HG03135 (cell line): ENCODE results near the gene DPH7.
"Not testable (repeated sequence)": the region's sequence is repeated elsewhere in the genome, so short reads cannot be mapped to it uniquely, and the experiment has no call there.

ENCODE experiments used
- ATAC-seq: cut with Tn5 transposase; IDR thresholded peaks from one replicate; pipeline ENCODE4 v1.9.1; 2021; ENCODE audit warnings: mild to moderate bottlenecking, moderate library complexity; ENCODE audit not compliant: unreplicated experiment

The DPH7 gene

DNA sequence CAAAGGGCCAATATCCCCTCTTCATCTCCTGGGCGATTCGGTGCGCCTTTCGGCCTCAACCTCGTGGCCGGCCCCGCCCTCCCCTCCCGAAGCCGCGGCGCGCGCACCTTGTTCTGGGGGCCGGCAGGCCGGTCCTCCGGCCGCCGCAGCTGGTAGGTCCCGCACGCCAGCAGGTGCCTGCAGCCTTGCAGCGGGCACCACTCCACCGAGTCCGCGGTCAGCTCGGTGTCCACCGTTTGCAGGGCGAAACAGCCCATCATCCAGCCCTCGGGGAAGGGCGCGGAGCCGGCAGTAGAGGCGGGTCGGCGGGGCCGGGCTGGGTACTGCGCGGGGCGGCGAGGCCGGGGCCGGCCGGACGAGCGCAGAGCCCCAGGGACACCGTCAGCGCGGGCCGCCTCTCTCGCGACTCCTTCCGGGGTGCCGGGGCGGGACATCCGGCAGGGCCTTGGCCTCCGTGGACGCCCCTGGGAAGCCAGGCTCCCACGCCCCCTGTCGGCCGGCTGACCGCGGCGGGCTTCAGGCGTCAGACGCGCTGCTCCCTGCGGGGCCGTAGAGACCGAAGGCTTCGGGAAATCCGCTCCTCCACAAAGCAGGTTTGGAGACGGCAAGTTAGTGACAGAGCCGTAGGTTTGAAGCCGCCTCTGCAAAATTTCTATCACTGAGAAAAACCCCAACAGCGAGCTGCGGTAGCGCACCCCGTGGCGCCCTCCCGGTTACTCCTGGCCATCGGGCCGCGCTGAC, at the start of gene DPH7:
Gene DPH7 (minus strand): TSS at position 408 of the 741 bp plus-strand sequence. CDS start 148 bp downstream, at position 260.
- peak; percentile 85 for ATAC-seq

DNA sequence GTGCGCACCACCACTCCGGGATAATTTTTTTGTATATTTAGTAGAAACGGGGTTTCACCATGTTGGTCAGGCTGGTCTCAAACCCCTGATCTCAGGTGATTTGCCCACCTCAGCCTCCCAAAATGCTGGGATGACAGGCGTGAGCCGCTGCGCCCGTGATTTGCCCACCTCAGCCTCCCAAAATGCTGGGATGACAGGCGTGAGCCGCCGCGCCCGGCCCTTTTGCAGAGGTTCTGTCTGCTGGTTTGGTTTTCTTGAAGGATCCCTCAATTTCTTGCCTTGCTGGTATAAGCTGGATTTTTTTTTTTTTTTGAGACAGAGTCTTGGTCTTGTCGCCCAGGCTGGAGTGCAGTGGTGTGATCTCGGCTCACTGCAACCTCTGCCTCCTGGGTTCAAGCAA, 48.7 kb upstream of the DPH7 start:
- ATAC-seq: not testable (repeated sequence)

DNA sequence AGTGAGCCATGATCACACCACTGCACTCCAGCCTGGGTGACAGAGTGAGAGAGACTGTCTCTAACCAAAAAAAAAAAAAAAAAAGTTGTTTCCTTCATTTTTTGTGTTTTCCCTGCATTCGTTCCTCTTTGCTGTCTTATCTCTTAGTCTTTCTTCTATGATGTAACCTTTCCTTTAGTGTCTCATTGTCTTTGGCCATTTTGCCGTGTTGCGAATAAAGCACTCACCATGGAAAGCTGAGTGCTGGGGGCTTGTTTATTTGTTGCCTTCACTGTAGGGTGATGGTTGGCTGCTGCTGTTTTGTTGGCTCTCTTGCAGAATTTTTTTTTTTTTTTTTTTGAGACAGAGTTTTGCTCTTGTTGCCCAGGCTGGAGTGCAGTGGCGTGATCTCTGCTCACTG, 47.7 kb upstream of the DPH7 start:
- no peak for ATAC-seq

DNA sequence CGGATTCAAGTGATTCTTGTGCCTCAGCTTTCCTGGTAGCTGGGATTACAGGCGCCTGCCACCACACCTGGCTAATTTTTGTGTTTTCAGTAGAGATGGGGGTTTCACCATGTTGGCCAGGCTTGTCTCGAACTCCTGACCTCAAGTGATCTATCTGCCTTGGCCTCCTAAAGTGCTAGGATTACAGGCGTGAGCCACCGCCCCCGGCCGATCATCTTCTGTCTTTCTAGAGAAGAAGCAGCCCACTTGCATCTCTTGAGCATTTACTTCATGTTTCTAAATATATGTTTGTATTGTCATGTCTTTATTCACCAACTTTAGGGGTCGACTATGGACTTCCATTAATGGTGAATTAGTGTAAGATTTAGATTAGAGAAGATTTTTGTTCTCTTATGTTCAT, 43.5 kb upstream of the DPH7 start:
- not testable (repeated sequence) for ATAC-seq

DNA sequence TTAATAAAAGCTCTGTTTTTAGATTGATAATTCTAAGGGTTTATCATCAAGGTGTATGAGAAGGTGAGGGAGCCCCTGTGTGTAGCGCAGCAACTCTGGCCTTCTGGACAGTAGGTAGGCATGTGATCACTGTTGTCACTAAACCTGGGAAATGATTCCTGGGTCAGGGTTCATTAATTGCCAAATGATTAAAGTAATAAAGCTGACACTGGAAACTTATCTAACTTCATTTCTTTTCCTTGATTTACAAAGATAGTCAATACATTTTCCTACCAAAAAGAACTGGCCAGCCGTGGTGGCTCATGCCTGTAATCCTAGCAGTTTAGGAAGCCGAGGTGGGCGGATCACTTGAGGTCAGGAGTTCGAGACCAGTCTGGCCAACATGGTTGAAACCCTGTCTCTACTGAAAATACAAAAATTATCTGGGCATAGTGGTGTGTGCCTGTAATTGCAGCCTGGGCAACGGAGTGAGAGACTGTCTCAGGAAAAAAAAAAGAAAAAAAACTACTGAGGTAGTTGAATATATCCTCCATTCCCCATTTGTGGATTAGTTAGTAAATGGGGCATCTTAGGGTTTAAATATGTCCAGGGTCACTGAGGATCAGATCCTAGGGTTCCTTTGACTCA, 42.5 kb upstream of the DPH7 start:
- ATAC-seq: no peak

DNA sequence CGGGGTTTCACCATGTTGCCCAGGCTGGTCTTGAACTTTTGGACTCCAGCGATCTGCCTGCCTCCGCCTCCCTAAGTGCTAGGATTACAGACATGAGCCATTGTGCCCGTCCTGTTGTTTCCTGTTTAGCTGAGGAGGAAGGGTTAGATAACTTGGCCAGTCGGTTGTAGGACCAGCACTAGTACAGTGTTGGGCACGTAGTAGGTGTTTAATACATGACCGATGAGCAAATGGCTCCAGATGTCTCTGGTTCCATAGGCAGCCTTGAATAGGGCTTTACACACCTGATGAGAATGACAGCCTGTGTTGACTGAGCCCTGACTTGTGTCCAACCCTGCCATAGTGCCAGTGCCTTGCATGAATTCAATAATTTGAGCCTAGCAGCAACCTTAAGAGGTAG, 41.9 kb upstream of the DPH7 start:
- no peak for ATAC-seq

DNA sequence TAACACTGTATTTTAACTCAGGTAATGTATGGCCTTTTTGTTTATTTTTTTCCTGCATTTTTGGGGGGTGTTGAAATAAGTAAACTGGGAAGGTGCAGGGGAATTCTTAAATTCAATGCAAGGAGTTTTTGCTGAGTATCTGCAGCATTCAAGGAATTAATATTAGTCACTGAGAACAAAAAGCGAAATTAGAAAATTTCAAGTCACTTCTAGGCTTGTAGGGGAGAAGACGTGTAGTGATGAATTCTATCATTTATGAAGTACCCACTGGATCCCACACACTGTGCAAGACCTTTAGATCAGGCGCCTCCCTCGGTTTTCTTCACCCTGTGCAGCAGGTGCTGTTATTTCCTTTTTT, 41.3 kb upstream of the DPH7 start:
- no peak for ATAC-seq

DNA sequence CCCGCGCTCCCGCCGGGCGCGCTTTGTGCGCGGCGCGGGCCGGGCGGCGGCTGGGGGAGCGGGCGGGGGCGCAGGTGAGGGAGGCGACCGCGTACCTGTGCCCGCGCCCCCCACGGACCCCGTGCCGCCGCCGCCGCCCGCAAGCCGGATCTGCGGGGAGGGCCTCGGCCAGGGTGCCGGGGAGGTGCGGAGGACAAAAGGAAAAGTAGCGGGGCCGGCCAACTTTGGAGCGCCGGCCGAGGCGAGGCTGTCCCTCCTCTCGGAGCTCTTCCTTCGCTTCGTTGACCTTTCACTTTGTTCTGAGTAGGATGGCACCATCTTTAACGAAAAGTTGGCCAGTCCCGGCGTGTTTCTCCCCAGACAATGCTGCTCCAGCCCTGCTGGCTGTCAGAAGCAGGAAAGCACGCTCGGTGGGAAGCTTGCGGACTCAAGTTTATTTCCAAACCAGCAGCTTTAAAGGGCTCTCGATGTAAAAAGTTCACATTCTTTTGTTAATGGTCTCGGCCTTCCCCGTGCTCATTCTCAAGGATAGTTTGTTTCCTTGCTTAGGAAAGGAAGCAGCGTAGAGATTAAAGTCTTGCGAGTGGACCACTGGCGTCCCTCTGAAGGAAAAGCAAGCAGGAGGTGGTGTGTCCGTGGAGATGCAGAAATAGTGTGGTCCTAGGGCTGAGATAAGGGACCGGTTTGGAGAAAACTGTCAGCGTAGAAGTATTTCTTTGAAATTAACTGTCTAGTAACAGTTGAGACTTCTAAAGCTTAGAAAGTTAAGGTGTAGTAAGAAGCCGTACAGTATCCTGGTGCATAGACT, 40.7 kb upstream of the DPH7 start:
- ATAC-seq: peak; percentile 20

DNA sequence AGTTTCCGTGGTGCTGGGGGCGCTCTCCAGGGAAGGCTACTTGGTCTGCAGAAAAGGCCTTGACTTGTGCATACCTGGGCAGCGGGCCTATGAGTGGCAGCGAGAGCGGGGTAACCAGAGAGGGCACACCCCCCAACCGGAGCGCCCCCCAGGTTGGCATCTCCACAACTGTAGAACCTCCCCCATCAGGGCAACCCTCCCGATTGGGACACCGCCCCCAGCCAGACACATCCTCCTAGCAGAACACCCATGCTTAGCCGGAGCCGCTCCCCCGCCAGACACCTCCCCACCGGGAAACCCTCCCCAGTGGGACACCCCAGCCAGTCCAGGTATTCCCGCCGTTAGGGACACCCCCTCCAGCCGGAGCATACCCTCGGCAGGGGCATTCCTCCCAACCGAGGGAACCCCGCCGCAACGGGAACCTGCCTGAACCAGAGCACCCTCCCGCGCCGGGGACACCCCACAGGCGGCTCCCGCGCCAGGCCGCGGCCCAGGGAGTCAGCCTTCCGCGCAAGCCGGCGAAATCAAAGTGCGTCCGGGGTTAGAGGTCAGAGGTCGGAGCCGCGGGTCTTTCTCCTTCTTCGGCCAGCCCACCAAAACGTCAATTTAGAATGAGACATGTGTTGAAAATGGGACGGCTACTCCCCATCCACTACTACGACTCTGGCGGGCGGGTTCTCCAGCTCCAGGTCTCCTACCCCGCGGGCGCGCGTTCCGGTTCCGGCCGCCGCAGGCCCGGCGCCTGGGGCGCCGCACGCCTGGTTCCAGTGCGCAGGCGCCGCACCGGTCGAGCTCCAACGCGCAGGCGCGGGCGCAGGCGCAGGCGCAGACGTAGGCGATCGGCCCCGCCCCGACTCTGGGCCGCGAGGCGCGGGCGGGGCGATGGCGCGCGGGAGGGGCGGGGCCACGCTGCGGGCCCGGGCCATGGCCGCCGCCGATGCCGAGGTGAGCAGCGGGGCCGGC, 39.7 kb upstream of the DPH7 start, which contains the start of gene EHMT1:
Gene EHMT1 (plus strand): TSS at position 901 of the 963 bp plus-strand sequence. CDS start 24 bp downstream, at position 925.
- ATAC-seq: peak; percentile 66

DNA sequence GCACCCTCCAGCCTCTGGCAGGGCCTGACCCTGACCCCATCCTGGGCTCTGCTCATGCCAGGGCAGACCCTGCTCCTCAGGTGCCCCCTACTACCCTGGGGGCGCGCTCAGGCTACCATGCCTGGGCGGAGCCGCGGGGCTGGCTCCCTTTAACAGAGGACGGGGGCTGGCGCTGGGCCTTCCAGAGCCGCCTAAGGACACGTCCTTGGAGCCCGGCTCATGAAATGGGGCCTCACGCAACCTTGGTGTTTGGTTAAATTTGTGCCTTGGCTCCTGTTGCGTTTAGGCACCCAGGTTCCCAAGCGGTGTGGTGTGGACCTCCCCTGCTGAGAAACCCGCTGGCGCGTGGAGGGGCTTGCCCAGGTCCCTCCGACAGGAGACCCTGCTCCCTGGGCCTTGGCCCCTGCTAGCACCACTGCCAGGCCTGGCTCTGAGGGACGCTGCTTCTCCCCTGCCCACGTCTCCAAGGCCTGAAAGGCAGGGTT, 36.7 kb upstream of the DPH7 start:
- no peak for ATAC-seq

DNA sequence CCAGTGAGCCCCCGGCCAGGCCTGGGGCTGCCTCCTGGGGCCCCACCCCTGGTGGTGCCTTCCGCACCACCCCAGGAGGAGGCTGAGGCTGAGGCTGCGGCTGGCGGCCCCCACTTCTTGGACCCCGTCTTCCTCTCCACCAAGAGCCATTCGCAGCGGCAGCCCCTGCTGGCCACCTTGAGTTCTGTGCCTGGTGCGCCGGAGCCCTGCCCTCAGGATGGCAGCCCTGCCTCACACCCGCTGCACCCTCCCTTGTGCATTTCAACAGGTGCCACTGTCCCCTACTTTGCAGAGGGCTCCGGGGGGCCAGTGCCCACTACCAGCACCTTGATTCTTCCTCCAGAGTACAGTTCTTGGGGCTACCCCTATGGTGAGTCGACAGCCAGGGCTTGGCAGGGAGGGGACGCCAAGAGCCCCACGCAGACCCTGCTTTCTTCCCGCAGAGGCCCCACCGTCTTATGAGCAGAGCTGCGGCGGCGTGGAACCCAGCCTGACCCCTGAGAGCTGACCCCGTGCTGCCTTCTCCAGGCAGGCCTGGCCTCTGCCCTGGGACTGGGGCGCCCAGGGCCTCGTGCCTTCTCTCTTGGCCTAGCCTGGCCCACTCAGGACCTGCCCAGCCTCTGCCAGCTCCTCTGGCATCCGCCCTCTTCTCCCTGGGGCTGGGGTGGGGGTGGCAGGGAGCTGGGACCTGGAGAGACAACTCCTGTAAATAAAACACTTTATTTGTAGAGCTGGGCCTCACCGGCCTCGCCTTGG, 36.1 kb upstream of the DPH7 start:
- ATAC-seq: no peak

DNA sequence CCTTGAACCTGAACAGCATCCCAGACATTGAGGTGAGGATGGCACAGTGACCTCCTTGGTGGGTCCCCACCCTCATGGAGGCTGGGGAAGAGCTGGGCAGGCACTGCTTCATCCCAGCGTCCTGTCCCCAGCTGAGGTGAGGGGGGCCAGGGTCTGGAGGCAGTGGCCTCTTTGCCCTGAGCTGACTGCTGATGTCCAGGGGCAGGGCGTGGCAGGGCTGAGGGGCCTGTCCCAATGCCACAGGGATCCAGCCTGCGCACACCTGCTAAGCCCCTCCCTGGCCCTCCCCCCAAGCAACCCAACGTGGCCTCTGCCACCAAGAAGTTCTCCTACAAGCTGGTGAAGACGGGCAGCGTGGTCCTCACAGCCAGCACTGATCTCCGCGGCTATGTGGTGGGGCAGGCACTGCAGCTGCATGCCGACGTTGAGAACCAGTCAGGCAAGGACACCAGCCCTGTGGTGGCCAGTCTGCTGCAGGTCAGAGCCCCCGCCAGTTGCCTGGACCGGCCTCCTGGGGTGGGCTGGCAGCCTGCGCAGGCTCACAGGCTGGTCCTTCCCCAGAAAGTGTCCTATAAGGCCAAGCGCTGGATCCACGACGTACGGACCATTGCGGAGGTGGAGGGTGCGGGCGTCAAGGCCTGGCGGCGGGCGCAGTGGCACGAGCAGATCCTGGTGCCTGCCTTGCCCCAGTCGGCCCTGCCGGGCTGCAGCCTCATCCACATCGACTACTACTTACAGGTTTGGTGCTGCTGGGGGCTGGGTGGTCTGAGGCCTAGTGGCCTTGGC, 35.2 kb upstream of the DPH7 start:
- ATAC-seq: no peak

DNA sequence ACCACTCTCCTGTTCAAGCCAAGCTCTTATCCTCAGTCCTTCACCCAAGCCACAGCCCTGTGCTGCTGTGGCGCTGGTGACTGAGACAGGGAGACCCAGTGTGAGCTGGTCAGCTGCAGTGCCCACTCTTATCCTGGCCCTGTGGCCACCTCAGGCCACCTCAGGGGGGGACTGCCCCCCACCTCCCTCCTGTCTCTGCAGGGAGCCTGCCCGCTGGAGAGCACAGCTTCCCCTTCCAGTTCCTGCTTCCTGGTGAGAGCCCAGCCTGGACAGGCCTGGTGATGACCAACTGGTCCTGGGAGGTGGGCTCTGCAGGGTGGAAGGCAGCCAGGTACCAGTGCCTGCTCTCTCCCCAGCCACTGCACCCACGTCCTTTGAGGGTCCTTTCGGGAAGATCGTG, 34.5 kb upstream of the DPH7 start:
- ATAC-seq: no peak

DNA sequence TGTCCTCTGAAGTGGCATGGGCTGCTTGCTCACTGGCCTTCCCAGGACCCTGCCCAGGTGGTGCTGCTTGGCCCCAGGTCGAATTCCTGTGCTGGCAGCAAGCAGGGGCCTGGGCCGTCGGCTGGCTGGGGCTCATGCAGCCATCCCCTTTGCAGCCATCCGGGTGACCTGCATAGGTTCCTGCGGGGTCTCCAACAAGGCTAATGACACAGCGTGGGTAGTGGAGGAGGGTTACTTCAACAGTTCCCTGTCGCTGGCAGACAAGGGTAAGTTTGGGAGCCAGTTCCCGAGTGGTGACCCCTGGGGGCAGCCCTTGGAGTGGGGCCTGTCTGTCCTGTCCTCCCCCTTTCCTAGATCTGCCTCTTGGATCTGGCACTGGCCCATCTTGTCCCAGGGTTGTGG, 34.0 kb upstream of the DPH7 start:
- ATAC-seq: no peak

DNA sequence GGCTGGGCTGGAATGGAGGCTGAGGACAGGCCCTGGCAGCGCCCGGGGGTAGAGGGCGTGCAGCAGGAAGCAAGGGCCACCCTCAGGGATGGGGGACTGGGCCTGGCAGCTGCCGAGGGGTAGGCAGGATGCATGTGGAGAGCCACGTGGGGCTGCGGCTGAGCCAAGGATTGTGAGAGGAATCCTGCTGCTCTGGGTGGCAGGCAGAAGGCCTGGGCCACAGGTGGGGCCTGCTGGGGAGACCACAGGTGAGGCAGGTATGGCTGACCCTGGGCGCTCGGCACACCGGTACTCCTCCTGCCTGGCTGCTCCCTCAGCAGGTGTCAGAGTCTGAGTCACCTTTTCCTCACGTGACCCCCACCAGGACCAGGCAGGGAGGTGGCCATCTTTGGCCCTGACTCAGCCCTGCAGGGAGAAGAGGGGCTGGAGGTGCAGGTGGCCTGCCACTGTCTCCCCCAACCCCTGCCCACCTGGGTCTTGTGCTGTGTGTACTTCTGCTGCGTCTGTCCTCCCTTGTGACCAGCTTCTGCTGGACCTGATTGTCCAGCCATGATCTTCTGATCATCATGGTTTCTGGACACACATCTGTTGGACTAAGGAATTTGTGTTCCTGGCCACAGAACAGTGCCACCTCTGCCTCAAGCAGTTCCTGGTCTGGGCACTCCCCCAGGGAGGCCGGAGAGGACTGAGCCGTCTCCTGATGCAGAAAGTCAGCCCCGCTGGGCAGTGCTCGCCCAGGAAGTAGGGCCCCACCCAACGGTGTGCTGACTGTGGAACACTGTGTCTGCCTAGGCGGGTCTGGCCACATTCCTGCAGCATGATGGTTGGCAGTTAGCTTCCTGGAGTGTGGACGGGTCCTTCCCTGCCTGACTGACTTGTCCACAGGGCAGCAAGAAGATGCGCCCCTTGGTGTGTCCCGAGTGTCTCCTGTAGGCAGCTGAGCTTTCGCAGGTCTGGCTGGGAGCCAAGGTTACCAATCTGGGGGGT, 33.2 kb upstream of the DPH7 start:
- ATAC-seq: no peak

DNA sequence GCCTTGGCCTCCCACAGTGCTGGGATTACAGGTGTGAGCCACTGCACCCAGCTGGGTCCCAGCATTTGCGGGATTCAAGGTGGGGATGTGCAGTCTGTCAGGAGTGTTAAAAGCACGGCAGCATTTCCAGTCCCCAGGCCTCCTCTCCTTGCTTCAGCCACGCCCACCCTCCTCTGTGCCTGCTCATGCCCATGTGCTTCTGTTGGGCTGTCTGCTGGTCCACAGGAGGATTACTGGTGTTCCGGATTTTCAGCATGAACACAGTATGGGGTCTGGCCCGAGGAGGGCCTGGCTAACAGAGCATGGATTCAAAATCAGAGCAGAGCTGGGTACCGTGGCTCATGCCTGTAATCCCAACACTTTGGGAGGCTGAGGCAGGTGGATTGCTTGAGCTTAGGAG, 32.2 kb upstream of the DPH7 start:
- no peak for ATAC-seq

DNA sequence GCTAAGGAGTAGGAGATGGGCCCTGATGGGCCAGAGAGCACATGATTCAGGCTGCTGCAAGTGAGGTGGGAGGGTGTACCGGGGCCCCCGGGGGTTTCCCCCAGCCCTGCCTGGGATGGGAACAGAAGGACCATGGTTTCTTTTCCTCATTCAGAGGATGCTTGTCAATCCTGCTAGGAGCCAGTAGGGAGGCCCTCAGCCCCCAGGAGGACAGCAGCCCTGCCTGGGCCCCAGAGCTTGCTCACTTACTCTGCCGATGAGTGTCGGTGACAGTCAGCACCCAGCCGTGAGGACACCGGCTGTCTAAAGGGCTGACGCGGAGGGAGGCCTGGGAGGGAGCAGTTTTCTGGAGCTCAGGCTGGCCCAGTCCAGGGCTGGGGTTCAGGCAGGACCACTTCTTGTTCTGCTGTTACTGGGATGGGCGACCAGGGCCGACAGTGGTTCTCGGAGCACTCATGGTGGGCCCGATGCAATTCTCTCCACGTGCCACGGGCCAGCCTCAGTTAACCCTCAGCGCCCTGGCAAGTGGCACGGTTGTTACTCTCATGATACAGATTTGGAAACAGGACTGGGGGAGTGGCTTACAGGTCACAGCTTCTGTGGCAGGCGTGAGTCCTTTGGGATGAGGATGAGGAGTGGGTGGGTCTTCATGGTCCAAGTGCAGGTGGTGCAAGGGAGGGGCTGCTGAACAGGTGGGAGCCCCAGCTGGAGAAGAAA, 28.6 kb upstream of the DPH7 start:
- no peak for ATAC-seq
